Fibroblast of skin of scalp (primary cell): ENCODE measurements around the gene TRABD2B.

Source experiments
- DNase-seq: peaks from one replicate; pipeline ENCODE4 v3.0.0-alpha.2; 2013

TRABD2B gene

GRCh38 chr1:47934243-47934805, 62.9 kb downstream of the TRABD2B start:
- peak; percentile 92 for DNase-seq

GRCh38 chr1:47932743-47933142, 64.4 kb downstream of the TRABD2B start:
- no peak for DNase-seq

GRCh38 chr1:47931395-47931794, 65.8 kb downstream of the TRABD2B start:
- peak; percentile 24 for DNase-seq

DNA sequence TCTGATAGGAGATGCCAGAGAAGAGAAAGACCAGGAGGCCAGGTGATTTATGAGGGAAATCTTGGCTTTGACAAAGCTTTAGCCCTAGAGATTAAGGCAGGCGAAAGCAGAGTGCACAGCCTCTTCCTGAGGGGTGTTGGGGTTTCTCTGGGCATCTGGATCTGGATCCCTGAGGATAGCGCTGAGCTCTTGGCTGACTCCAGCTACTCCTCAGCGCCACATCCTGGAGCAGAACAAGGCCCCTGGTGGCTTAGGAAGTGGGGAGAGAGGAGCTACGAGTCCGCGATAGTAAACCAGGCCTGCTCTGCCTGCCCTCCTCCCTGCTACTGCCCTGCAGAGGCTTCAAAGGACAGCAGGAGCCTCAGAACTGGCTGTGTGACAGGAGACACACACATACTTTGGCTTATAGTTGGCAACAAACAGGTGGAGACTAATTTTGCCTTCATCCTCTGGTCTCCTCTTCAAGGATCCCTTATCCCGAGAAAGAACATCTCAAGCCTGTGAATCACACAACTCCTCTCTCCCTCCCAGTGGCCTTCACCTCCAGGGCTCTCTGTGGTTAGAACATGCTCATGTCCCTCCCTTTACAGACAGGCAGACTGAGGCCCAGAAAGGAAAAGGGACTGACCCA, 66.9 kb downstream of the TRABD2B start:
- no peak for DNase-seq

GRCh38 chr1:47927165-47927564, 70.0 kb downstream of the TRABD2B start:
- no peak for DNase-seq

DNA sequence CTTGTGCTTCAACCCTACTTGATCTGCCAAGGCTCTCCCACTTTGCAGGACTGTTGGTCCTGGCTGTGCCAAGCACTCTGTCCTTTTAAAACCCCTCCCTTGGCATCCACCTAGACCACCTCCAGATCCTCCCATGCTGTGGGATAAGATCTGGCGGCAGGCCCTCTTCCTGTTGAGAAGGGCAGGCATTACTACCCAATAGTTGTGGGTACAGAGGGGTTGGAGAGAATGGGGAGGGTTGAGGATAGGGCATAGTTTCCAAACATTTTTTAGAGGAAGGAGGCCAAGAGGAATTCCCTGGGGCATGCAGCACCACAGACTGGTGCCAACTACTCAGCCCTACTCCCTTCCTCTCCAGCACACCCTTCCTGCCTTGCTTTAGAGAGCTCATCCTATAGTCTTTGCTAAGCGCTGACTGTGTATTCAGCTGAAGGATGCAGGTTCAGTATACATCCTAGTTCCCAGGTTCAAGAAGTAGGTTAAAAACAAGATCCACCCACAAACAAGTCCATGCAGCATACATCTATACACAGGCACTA, 70.7 kb downstream of the TRABD2B start:
- DNase-seq, result peak; percentile 22

DNA sequence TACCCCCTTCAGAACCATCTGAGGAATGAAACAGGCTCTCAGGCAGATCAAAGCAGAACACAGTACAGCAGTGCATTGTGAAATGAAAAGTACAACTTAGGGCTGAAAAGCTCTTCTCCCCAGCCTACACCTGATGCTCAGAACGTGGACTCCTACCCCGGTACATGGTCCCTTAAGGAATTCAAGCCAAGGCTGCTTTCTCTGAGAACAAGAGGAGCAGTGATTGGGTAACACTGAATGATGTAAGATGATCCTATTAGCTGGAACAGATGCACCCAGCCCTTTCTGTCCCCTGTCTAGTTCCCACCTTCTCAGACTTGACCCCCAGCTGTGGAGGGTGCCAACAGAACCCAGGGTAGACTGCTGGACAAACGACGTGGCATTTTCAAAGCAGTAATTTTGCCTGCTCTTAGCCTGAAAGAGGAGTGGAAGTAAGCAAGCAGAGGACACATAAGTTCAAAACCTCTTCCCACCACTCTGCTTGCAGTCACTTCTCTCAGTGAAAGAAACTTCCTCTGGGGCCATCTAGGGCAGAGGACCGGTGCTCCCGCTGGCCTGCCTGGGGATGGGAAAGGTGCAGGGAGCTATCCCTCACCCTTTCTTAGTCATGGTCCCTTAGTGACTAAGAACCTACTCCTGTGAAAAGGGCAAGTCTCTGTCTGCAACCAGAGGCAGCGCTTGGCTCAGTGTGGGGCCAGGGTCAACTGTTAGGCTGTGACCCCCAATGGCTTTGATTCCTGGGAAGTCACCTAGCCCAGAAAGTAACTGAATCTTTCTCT, 72.7 kb downstream of the TRABD2B start:
- no peak for DNase-seq

GRCh38 chr1:47921935-47922415, 75.2 kb downstream of the TRABD2B start:
- DNase-seq, result no peak

- DNase-seq, result no peak
These were observed 77.9 kb downstream of the TRABD2B start for GRCh38 chr1:47919113-47919833.

GRCh38 chr1:47918257-47918867, 78.8 kb downstream of the TRABD2B start:
- no peak for DNase-seq

DNA sequence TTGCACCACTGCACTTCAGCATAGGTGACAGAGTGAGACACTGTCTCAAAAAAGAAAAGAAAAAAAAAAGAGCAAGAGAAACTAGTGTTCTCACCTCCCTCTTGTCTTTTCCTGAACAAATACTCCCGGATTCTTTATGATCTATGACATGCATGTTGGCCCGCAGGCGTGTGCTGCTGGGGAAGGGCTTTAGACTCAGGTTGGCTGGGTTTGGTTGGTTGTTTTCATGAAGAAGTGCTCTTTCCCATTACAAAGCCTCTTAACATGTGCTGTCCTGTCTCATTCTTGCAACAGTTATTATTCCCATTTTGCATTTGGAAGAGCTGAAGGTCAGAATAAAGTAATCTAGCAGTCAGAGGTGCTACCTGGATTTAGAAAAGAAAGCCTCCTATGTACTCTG, 79.5 kb downstream of the TRABD2B start:
- DNase-seq, result no peak

GRCh38 chr1:47915677-47916353, 81.4 kb downstream of the TRABD2B start:
- DNase-seq, result no peak

DNA sequence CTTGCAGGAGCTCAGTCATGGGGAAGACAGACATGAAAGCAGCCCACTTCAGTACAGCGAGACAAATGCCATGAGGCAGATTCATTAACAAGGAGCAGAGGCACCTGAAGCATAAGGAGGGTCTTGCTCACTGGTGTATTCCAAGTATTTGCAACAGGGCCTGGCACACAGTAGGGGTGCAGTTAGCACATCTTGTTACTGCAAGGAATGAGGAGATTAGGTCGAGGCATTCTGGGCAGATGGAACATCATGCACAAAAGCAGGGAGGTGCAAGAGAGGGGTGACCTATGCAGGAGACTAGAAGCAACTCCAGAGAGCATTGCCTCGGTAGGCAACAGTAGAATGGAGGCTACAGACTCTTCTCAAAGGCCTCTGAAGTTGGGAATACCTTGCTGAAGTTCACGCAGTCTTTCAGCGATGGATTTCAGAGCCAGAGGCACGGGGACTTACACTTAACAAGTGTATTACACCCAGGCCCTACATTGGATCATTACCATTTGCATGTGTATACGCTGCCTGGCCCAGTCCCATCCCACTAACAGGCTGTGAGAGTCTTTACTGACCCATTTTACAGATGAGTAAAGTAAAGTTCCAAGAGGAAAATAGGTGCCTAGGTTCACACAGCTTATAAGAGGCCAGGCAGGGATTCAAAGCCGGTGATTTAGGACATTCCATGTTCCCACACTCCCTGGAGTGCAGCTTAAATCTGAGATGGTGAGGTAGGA, 82.1 kb downstream of the TRABD2B start:
- no peak for DNase-seq

DNA sequence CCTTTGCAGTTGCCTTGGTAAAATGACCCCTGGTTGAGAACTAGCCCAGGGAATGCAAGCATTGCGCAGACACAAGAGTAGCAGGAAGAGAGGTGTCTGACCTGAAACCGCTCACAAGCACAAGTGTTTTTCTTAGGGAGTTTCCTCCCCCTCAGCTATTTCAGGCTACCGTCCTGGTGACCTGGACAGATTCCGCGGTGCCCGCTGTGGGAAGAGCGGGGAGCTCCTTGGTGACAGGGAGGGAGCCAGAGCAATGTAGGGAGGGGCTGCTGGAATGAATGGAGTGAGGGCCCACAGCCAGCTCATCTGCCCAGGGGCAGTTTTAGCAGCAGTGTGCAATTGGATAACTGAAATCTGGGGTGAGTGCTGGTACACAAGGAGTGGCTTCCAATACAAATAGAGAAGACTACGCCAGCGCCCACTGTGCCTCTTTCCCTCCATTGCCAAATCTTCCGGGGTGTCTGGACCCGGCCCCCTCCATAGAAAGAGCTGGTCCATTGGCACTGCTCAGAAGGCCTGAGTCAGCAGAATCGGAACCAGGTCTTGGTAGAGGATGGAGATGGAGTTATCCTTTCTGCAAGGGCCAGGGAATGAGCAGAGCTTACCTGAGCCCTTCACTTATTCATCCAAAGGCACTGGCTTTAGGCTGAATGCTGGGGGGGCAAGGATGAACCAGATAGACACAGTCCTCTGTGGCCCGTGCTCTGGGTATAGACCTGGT, 82.8 kb downstream of the TRABD2B start:
- no peak for DNase-seq

GRCh38 chr1:47913225-47913823, 83.9 kb downstream of the TRABD2B start:
- DNase-seq, result no peak

- DNase-seq, result no peak
These were observed 84.4 kb downstream of the TRABD2B start for GRCh38 chr1:47912756-47913155.

GRCh38 chr1:47911892-47912291, 85.3 kb downstream of the TRABD2B start:
- DNase-seq, result no peak

DNA sequence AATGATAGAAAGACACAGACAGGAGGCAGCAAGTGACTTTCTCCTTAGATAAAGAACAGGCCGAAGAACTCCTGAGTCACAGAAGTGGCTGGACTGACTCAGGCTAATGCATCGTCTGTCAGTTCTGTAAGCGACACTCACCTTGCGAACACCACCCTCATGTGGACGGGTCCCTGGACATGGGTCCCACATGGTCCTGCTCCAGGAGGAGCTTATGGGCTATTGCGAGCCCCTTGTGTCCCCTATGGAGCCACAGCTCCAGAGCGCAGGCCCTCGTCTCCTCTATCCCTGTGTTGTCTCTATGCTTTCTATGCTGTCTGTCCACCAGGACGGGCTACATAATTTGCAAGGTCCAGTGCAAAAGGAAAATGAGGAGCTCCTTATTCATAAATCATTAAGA, 85.8 kb downstream of the TRABD2B start:
- no peak for DNase-seq

DNA sequence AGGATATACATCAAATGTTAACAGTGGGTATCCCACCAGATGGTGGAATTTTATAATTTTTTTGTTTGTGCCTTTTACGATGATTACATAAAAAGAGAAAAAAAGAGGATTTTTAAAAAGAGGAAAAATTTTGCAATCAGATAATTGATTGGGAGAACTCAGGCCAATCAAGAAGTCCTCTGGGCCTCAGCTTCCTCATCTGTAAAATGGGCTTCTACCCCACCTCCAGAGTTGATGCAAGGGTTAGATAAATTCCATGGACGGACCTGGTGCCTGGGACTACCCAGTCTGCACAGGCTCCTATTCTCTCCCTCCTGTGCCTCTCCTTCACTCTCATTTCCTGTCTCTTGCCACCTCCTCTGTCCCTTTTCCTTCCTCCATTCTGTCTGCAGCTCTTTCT, 88.9 kb downstream of the TRABD2B start:
- no peak for DNase-seq

DNA sequence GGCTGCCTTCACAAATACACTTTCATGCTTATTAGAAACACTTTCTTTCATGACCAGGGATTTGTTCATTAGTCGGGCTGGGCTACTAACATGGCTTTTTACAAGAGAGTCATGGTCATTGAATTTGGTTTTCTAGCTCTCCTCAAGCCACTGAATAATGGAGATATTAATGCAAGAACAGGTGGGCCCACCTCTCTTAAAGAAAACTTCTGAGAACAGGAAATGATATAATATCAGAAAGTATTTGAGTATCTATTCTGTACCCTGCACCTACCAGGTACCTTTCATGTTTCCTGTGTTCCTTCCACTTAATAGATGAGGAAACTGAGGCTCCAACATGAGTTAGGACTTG, 90.0 kb downstream of the TRABD2B start:
- no peak for DNase-seq
